ENCODE measurements around the gene RASA1. TPM values are rescaled to one million over a fixed set of nuclear protein-coding genes. Genes with fewer than 3 reads are reported as not detected.

RASA1 gene
- total RNA-seq, 1 experiment from 2014 or later: 23.9 TPM

- Histone ChIP-seq H3K27ac (ENCODE audit: low read depth, low read length) (no peak overlapping the region), H3K9me3 (ENCODE audit: control insufficient read depth in 1 of 2, insufficient read depth in 1 of 2, low read depth in 1 of 2, low read length in 2 of 2) (no peaks in the 10 kb centered on the region), H3K4me2 (ENCODE audit: low read length) (no peak overlapping the region), H3K4me3 (replicated peaks in 1 of 2; ENCODE audit: low read depth in 1 of 2, low read length in 2 of 2) (no peak overlapping the region), H2AFZ (ENCODE audit: low read depth, low read length, poor library complexity, severe bottlenecking) (no peak overlapping the region), H4K20me1 (ENCODE audit: insufficient read depth) (no peaks in the 10 kb centered on the region), H3K36me3 (ENCODE audit: control insufficient read depth in 1 of 2, insufficient read depth in 2 of 2, low read length in 2 of 2) (peaks cover 0 to 7% of the 10 kb centered on the region in 2 experiments; a peak in 3 of 4 replicates), H3K9me2 (ENCODE audit: insufficient read depth) (no peaks in the 10 kb centered on the region), H3K4me1 (ENCODE audit: control insufficient read depth in 1 of 2, insufficient read depth in 2 of 2, low read length in 2 of 2) (no peaks in the 10 kb centered on the region), H3K9ac (ENCODE audit: low read length) (no peak overlapping the region), H3K79me2 (ENCODE audit: insufficient read depth, low read length) (no peaks in the 10 kb centered on the region), H3K27me3 (ENCODE audit: insufficient read depth, low read length) (no peaks in the 10 kb centered on the region)
- BruUV-seq (replicated peaks): no TSS peak
- ChIA-PET POLR2A (no interaction called here), CTCF (no interaction called here), RAD21 (ENCODE audit: low non-redundant PET in 1 of 2, low total read pairs in 2 of 2, uncharacterized antibody in 2 of 2, unreplicated experiment in 2 of 2) (no interaction called here)
- no peak for ATAC-seq
- intact Hi-C loops (cut with micrococcal nuclease): no loop called here
- DNase-seq (ENCODE audit: low read depth, low spot score): no peak
- TF ChIP-seq SP1 (IDR thresholded peaks at IDR 0.05; ENCODE audit: low read depth): no peak
- TF ChIP-seq POLR2AphosphoS5 (IDR thresholded peaks at IDR 0.05; ENCODE audit: low read depth, low read length): no peak
- no peak for TF ChIP-seq ZBTB33 (IDR thresholded peaks at IDR 0.05; ENCODE audit: extremely low read depth, insufficient replicate concordance, low read length)
- TF ChIP-seq JUND (IDR thresholded peaks at IDR 0.05): no peak
- no peak for TF ChIP-seq ELF1 (IDR thresholded peaks at IDR 0.05; ENCODE audit: borderline replicate concordance, low read depth)
- no peak for TF ChIP-seq CTCF (IDR thresholded peaks at IDR 0.05 in 2 of 3, conservative IDR thresholded peaks at IDR 0.05 in 1 of 3; ENCODE audit: borderline replicate concordance in 1 of 3, insufficient read depth in 1 of 3, low read depth in 2 of 3, low read length in 2 of 3)
- no peak for TF ChIP-seq ZFX (IDR thresholded peaks at IDR 0.05)
Measured at GRCh38 chr5:87359106-87359505, 91.4 kb downstream of the RASA1 start.

Measured in HCT116 (cell line).